Measurements from ENCODE around the gene MBIP.

- TF ChIP-seq REST (IDR thresholded peaks at IDR 0.05; ENCODE audit: insufficient replicate concordance, low read depth): no peak
- no peak for TF ChIP-seq POLR2AphosphoS5 (IDR thresholded peaks at IDR 0.05; ENCODE audit: low read depth)
- TF ChIP-seq, protein P1, sequence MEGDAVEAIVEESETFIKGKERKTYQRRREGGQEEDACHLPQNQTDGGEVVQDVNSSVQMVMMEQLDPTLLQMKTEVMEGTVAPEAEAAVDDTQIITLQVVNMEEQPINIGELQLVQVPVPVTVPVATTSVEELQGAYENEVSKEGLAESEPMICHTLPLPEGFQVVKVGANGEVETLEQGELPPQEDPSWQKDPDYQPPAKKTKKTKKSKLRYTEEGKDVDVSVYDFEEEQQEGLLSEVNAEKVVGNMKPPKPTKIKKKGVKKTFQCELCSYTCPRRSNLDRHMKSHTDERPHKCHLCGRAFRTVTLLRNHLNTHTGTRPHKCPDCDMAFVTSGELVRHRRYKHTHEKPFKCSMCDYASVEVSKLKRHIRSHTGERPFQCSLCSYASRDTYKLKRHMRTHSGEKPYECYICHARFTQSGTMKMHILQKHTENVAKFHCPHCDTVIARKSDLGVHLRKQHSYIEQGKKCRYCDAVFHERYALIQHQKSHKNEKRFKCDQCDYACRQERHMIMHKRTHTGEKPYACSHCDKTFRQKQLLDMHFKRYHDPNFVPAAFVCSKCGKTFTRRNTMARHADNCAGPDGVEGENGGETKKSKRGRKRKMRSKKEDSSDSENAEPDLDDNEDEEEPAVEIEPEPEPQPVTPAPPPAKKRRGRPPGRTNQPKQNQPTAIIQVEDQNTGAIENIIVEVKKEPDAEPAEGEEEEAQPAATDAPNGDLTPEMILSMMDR (IDR thresholded peaks at IDR 0.05; ENCODE audit: insufficient read depth, low read length): no peak
- no peak for TF ChIP-seq GABPA (IDR thresholded peaks at IDR 0.05; ENCODE audit: low read depth)
- no peak for TF ChIP-seq SPI1 (IDR thresholded peaks at IDR 0.05; ENCODE audit: borderline replicate concordance, low read depth)
Observed at GRCh38 chr14:36264595-36264994, 55.8 kb downstream of the MBIP start.
